ENCODE results near the gene TMEM203. TPM values are rescaled to one million over a fixed set of nuclear protein-coding genes. Genes with fewer than 3 reads are reported as not detected.
A peak's percentile ranks its signal among the peaks of the same experiment; 100 is the strongest.

Gene TMEM203
- total RNA-seq, 1 donor from 2014 or later, result 32.9 TPM

DNA sequence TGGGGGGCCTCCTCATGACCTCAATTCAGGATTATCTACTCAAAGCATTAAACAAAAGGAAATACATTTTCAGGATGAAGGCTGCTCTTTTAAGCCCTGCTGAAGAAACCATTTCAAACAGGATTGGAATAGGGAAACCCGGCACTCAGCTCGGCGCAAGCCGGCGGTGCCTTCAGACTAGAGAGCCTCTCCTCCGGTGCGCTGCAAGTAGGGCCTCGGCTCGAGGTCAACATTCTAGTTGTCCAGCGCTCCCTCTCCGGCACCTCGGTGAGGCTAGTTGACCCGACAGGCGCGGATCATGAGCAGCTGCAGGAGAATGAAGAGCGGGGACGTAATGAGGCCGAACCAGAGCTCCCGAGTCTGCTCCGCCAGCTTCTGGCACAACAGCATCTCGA lies 720 bp downstream of the TMEM203 start:
- H3K36me3 ChIP-seq (ENCODE audit: control insufficient read depth in 3 of 3, insufficient read depth in 3 of 3, low read length in 3 of 3), result peaks cover 3 to 12% (median 3%) of the 10 kb centered on the region in 3 donors
- H3K27ac ChIP-seq (ENCODE audit: low read depth, low read length), result peak overlapping the region; percentile 73
- H3K9me3 ChIP-seq (ENCODE audit: control insufficient read depth in 3 of 3, low read length in 3 of 3), result no peaks in the 10 kb centered on the region
- peaks cover 51 to 62% (median 52%) of the 10 kb centered on the region in 3 donors for H3K4me1 ChIP-seq (ENCODE audit: control insufficient read depth in 3 of 3, insufficient read depth in 3 of 3, low read length in 3 of 3)
- peak overlapping the region; percentile 96 to 99 (median 97) for H3K4me3 ChIP-seq (ENCODE audit: low read length in 3 of 3)
- peak overlapping the region; percentile 84 to 93 (median 91) for H3K9ac ChIP-seq (ENCODE audit: low read depth in 1 of 3, low read length in 3 of 3)
- H3K27me3 ChIP-seq (ENCODE audit: control insufficient read depth in 3 of 3, insufficient read depth in 3 of 3, low read length in 3 of 3), result no peaks in the 10 kb centered on the region

DNA sequence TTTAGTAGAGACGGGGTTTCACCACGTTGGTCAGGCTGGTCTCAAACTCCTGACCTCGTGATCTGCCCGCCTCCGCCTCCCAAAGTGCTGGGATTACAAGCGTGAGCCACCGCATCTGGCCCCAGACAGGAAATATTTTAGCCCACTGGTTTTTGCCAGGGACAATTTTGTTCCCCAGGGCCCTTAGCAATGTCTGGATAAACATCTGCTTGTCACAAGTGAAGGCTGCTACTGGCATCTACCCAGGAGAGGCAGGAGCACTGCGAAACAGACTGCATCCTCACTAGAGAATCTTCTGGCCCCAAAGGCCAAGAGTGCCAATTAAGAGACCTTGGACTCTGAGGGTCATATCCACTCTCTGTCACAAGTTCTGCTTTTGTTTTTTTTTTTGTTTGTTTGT lies 2.5 kb downstream of the TMEM203 start:
- Histone ChIP-seq H3K9me3 (ENCODE audit: control insufficient read depth in 3 of 3, low read length in 3 of 3) (no peaks in the 10 kb centered on the region), H3K4me1 (ENCODE audit: control insufficient read depth in 3 of 3, insufficient read depth in 3 of 3, low read length in 3 of 3) (peaks cover 67 to 79% (median 68%) of the 10 kb centered on the region in 3 donors), H3K27ac (ENCODE audit: low read depth, low read length) (no peak overlapping the region)

DNA sequence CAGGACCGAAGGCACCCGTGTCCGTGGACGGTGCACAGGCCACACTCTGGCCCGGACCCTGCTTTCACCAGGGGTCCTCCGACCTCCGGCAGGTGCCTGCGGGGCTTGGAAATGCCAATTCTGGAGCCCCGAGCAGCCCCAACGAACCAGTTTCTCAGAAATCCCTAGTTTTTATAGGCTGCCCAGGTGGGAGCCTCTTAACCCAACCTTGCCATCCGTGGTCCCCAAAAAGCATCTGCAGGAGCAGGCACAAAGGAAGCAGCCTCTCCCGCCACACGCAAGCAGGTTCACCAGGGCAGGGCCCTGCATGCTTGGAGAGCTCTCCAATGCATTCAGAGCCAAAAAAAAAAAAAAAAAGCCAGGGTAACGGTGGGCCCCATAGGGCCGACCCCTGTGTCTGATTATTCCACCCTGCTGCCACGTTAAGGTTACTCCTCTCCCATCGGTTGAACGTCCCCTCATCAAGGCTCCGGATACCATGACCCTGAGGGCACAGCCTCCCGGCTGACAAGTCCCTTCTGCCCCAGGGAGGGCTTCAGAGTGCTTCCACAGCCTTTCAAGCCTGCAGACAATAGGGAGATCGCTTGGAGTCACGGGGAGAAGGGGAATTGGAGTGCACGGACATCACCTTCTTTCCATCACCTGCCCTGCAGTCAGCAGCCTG lies 4.1 kb downstream of the TMEM203 start:
- Histone ChIP-seq H3K9ac (ENCODE audit: low read depth in 1 of 3, low read length in 3 of 3) (peak overlapping the region; percentile 63 to 88 (median 72)), H3K27me3 (ENCODE audit: control insufficient read depth in 3 of 3, insufficient read depth in 3 of 3, low read length in 3 of 3) (no peaks in the 10 kb centered on the region), H3K4me1 (ENCODE audit: control insufficient read depth in 3 of 3, insufficient read depth in 3 of 3, low read length in 3 of 3) (peaks cover 60 to 80% (median 75%) of the 10 kb centered on the region in 3 donors), H3K4me3 (ENCODE audit: low read length in 3 of 3) (peak overlapping the region; percentile 72 to 87 (median 83)), H3K36me3 (ENCODE audit: control insufficient read depth in 3 of 3, insufficient read depth in 3 of 3, low read length in 3 of 3) (no peaks in the 10 kb centered on the region), H3K27ac (ENCODE audit: low read depth, low read length) (peak overlapping the region; percentile 66), H3K9me3 (ENCODE audit: control insufficient read depth in 3 of 3, low read length in 3 of 3) (no peaks in the 10 kb centered on the region)

More for the DNA sequence above, 2.5 kb downstream of the TMEM203 start:
- Histone ChIP-seq H3K27me3 (ENCODE audit: control insufficient read depth in 3 of 3, insufficient read depth in 3 of 3, low read length in 3 of 3) (no peaks in the 10 kb centered on the region), H3K9ac (ENCODE audit: low read depth in 1 of 3, low read length in 3 of 3) (peak overlapping the region in 1 of 3 donors; percentile 8), H3K4me3 (ENCODE audit: low read length in 3 of 3) (no peak overlapping the region), H3K36me3 (ENCODE audit: control insufficient read depth in 3 of 3, insufficient read depth in 3 of 3, low read length in 3 of 3) (peaks cover 0 to 7% (median 3%) of the 10 kb centered on the region in 3 donors)

DNA sequence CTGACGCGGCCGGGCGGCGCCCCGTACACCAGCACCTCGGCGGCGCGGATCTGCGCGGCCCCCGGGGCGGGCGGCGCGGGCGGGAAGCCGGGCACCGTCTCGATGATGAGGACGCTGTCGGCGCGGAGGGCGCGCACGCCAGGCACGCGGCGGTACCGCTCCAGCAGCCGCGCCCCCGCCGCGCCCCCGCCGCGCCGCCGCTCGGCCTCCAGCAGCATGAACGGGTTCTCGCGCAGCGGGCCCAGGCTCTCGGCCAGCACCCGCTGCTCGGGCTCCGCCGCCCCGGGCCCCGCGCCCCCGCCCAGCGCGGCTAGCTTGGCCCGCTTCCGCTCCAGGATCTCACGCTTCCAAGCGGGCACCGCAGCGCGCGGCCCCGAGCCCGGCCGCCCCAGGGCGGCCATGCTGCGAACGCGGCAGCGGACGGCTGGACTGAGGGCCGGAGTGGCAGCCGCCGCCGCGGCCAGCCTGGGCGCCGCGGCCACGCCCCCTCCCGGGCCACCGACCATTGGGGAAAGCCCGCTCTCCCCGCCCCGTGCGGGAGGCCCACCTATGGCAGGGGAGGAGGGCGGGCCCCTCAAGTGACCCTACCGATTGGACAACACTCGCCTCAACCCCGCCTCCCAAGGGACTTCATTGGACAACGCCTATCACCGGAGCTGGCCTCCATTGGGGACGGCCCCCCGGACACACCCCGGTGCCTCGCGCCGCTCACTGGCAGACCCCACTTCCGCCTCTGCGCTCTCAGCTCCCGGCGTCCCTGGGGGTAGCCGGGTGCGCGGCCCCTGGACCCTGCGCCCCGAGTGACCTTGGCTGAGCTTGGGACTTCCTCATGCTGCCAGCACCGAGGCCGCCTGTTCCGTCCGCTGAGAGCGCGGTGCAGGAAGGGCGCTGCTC lies 4.9 kb downstream of the TMEM203 start, which contains the start of gene TPRN:
Gene TPRN (minus strand): TSS at position 431 of the 894 bp plus-strand sequence. CDS start 30 bp downstream, at position 401.
- Histone ChIP-seq H3K27me3 (ENCODE audit: control insufficient read depth in 3 of 3, insufficient read depth in 3 of 3, low read length in 3 of 3) (no peaks in the 10 kb centered on the region), H3K9me3 (ENCODE audit: control insufficient read depth in 3 of 3, low read length in 3 of 3) (no peaks in the 10 kb centered on the region), H3K4me1 (ENCODE audit: control insufficient read depth in 3 of 3, insufficient read depth in 3 of 3, low read length in 3 of 3) (peaks cover 54 to 80% (median 75%) of the 10 kb centered on the region in 3 donors), H3K27ac (ENCODE audit: low read depth, low read length) (peak within 1 kb of the TSS; percentile 66), H3K9ac (ENCODE audit: low read depth in 1 of 3, low read length in 3 of 3) (peak within 1 kb of the TSS; percentile 63 to 88 (median 72)), H3K4me3 (ENCODE audit: low read length in 3 of 3) (peak within 1 kb of the TSS; percentile 72 to 87 (median 83)), H3K36me3 (ENCODE audit: control insufficient read depth in 3 of 3, insufficient read depth in 3 of 3, low read length in 3 of 3) (no peaks in the 10 kb centered on the region)

DNA sequence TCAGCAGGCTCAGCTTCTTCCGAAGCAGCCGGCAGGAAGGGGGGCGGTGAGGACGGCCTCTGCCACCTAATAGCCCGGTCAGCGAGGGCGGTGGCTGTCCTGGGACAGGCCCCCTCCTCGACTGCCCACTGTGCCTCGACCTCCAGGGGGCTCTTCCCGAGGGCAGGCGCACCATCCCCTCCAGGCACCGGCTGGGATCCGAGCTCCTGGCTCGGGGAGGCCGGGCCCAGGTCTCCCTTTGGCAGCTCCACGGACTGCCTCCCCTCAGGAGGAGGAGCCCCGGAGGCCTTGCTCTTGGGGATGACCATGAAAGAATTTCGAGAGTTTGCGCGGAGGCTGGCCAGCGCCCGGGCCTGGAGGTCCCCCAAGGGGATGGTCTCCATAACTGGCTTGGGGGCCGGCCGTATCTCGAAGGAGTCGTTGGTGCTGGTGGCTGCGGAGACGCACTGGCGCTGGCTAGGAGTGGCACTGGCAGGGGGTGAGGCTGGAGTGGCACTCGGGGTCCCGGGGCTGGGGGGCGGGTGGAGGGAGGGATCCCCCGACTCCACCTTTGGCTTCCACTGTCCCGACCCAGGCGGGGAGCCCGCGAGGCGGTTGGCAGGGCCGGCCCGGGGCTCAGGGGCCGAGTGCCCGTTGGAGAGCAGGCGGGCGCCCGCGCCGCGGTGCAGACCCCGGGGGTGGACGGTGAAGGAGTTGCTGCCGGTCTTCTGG lies 5.9 kb downstream of the TMEM203 start:
- no peak overlapping the region for H3K27ac ChIP-seq (ENCODE audit: low read depth, low read length)
- peaks cover 48 to 83% (median 79%) of the 10 kb centered on the region in 3 donors for H3K4me1 ChIP-seq (ENCODE audit: control insufficient read depth in 3 of 3, insufficient read depth in 3 of 3, low read length in 3 of 3)
- H3K9me3 ChIP-seq (ENCODE audit: control insufficient read depth in 3 of 3, low read length in 3 of 3), result no peaks in the 10 kb centered on the region
- peak overlapping the region; percentile 32 to 70 (median 57) for H3K9ac ChIP-seq (ENCODE audit: low read depth in 1 of 3, low read length in 3 of 3)
- no peaks in the 10 kb centered on the region for H3K27me3 ChIP-seq (ENCODE audit: control insufficient read depth in 3 of 3, insufficient read depth in 3 of 3, low read length in 3 of 3)
- peak overlapping the region in 2 of 3 donors; percentile 32 to 35 for H3K4me3 ChIP-seq (ENCODE audit: low read length in 3 of 3)
- no peaks in the 10 kb centered on the region for H3K36me3 ChIP-seq (ENCODE audit: control insufficient read depth in 3 of 3, insufficient read depth in 3 of 3, low read length in 3 of 3)

DNA sequence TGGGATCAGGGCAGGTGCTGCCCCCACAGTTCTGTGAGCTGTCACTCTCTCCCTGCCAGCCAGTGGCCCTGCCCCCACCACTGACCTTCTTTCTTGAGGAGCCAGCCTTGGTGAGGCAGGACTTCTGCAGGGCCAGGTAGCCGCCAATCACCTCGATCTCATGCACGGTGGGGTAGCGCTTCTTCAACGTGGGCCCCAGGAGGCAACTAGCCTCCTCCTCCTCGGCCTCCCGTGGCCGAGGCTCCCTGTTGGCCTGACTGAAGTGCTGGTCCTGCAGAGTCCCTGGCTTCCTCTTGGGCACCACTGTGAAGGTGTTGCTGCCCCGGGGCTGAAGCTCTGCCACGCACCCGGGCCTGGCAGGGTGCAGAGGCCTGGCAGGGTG lies 6.6 kb downstream of the TMEM203 start:
- peak overlapping the region; percentile 20 to 70 (median 32) for H3K9ac ChIP-seq (ENCODE audit: low read depth in 1 of 3, low read length in 3 of 3)

DNA sequence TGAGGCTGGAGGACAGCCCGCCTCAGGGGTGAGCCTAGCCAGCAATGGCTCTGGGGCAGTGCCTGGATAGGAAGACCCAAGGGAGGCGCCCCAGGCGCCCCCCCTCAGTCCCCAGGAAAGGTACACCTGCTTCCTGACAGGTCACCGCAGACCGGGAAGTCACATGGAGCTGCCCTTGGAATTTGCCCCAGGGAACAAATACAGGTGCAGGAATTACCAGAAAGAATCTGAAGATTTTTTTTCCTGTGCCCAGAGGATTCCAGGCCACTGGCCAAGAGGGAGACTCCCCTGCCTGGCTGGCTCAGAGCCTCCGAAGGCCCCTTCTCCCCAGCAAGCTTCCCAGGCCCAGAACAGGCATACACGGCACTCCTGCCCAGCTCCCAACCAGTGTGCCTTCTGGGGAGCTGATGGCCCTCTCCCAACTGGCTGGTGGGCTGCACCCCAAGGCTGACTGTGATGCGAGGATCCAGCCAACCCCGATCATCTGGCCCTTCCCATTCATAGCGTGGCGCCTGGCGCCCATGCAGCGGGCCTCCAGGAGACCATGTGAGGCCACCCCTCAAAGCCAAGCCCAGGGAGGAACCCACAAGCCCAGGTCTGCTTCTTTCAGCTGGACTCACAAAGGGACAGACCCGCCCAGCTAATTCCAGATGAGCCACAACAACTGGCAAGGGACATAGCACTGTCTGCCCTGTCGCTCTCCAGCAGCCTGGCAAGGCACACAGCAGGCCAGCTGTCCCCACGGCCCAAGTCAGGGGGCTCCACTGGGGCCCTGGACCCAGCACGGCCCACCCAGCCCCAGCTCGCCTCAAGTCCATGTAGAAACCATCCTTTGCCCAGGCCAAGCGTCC lies 7.2 kb downstream of the TMEM203 start:
- no peaks in the 10 kb centered on the region for H3K9me3 ChIP-seq (ENCODE audit: control insufficient read depth in 3 of 3, low read length in 3 of 3)
- H3K9ac ChIP-seq (ENCODE audit: low read depth in 1 of 3, low read length in 3 of 3), result peak overlapping the region; percentile 20 to 70 (median 32)
- no peak overlapping the region for H3K4me3 ChIP-seq (ENCODE audit: low read length in 3 of 3)
- peaks cover 35 to 80% (median 77%) of the 10 kb centered on the region in 3 donors for H3K4me1 ChIP-seq (ENCODE audit: control insufficient read depth in 3 of 3, insufficient read depth in 3 of 3, low read length in 3 of 3)
- H3K27me3 ChIP-seq (ENCODE audit: control insufficient read depth in 3 of 3, insufficient read depth in 3 of 3, low read length in 3 of 3), result no peaks in the 10 kb centered on the region
- H3K36me3 ChIP-seq (ENCODE audit: control insufficient read depth in 3 of 3, insufficient read depth in 3 of 3, low read length in 3 of 3), result no peaks in the 10 kb centered on the region
- H3K27ac ChIP-seq (ENCODE audit: low read depth, low read length), result no peak overlapping the region

More for the DNA sequence above, 6.6 kb downstream of the TMEM203 start:
- no peak overlapping the region for H3K27ac ChIP-seq (ENCODE audit: low read depth, low read length)
- H3K27me3 ChIP-seq (ENCODE audit: control insufficient read depth in 3 of 3, insufficient read depth in 3 of 3, low read length in 3 of 3), result no peaks in the 10 kb centered on the region
- H3K9me3 ChIP-seq (ENCODE audit: control insufficient read depth in 3 of 3, low read length in 3 of 3), result no peaks in the 10 kb centered on the region
- H3K36me3 ChIP-seq (ENCODE audit: control insufficient read depth in 3 of 3, insufficient read depth in 3 of 3, low read length in 3 of 3), result no peaks in the 10 kb centered on the region
- peak overlapping the region in 1 of 3 donors; percentile 32 for H3K4me3 ChIP-seq (ENCODE audit: low read length in 3 of 3)
- H3K4me1 ChIP-seq (ENCODE audit: control insufficient read depth in 3 of 3, insufficient read depth in 3 of 3, low read length in 3 of 3), result peaks cover 42 to 83% (median 79%) of the 10 kb centered on the region in 3 donors

DNA sequence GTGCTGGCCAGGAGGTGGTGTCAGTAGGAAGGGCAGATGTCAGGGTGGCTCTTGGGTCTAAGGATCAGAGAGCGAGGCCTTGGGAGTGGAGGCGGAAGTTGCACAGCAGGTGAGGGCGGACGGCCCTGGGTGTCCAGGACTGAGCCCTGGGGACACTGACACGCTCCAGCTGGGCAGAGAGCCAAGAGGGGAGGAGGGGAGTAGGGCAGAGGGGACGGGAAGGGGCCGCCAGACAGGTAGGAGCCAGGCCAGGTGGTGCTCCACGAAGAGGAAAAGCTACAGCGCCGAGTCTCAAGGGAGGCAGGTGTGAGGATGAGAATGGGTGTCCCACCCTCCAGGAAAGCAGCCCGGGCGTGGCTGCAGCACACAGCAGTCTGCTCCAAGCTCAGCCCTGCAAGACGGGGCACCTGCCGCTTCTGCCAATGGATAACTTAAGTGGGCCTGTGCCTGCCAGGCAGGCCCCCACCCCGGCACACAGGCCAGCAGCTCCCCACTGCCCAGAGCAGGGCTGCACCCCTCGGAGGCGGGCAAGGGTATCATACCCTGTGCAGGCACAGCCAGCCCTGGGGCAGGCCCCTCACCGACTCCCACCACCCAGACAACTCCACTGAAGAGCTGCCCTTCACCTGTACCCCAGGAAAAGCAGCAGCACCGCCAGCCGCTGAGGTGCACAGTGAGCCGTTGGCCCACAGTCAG lies 9.8 kb downstream of the TMEM203 start:
- Histone ChIP-seq H3K36me3 (ENCODE audit: control insufficient read depth in 3 of 3, insufficient read depth in 3 of 3, low read length in 3 of 3) (peaks cover 8 to 10% (median 8%) of the 10 kb centered on the region in 3 donors), H3K4me1 (ENCODE audit: control insufficient read depth in 3 of 3, insufficient read depth in 3 of 3, low read length in 3 of 3) (peaks cover 17 to 67% (median 59%) of the 10 kb centered on the region in 3 donors), H3K9ac (ENCODE audit: low read depth in 1 of 3, low read length in 3 of 3) (no peak overlapping the region), H3K27me3 (ENCODE audit: control insufficient read depth in 3 of 3, insufficient read depth in 3 of 3, low read length in 3 of 3) (no peaks in the 10 kb centered on the region), H3K27ac (ENCODE audit: low read depth, low read length) (no peak overlapping the region), H3K9me3 (ENCODE audit: control insufficient read depth in 3 of 3, low read length in 3 of 3) (no peaks in the 10 kb centered on the region), H3K4me3 (ENCODE audit: low read length in 3 of 3) (no peak overlapping the region)
